HCT116 (cell line): ENCODE results near the gene IGFBP2. TPM values are rescaled to one million over a fixed set of nuclear protein-coding genes. Genes with fewer than 3 reads are reported as not detected.

Source experiments
- ATAC-seq: fragments of 200-7000 bp; cut with Tn5 transposase; 2 replicates; pipeline ENCODE4 v1.9.1; 2020; ENCODE audit warnings: mild to moderate bottlenecking, moderate library complexity
- BruUV-seq: library from RNA; stranded (reverse); fragments of 400-500 nt; replicated peaks from 2 replicates; lab custom pipeline; 2021; lab: Mats Ljungman, UMichigan
- CTCF ChIA-PET: fragments of 300-600 bp; sonication (Branson Sonifier 250); formaldehyde crosslinking; loops from one replicate; lab custom pipeline; 2021; ENCODE audit warnings: antibody characterized with exemption; lab: Charles Lee
- POLR2A ChIA-PET: fragments of 300-600, 350-600 bp; sonication (Branson Sonifier 250); formaldehyde crosslinking; loops from one replicate; lab custom pipeline; 2021; ENCODE audit warnings: antibody characterized with exemption; lab: Charles Lee
- RAD21 ChIA-PET, 2 experiments: fragments of 300-600 bp; sonication (Branson Sonifier 250); formaldehyde crosslinking; loops; one replicate each; lab custom pipeline; 2023; ENCODE audit warnings: low total read pairs in 2 of 2; ENCODE audit not compliant: uncharacterized antibody in 2 of 2, unreplicated experiment in 2 of 2, low non-redundant PET in 1 of 2; lab: Charles Lee
- DNase-seq: peaks from one replicate; pipeline ENCODE4 v3.0.0-alpha.2; 2010; ENCODE audit warnings: low read depth, low spot score
- H2AFZ ChIP-seq: fragments of 200-600 bp; shearing (Covaris generic), sonication (generic); 2 replicates; pipeline ENCODE4 v1.6.1; 2017; ENCODE audit warnings: low read depth, mixed run types, mixed read lengths, antibody characterized with exemption, low read length; ENCODE audit not compliant: poor library complexity, severe bottlenecking
- H3K27ac ChIP-seq: 2 replicates; pipeline ENCODE4 v1.5.1; 2012; ENCODE audit warnings: low read depth, low read length
- H3K27me3 ChIP-seq: fragments of 200-600 bp; sonication (generic); 2 replicates; pipeline ENCODE4 v1.6.1; 2016; ENCODE audit warnings: mixed run types, low read length, mixed read lengths; ENCODE audit not compliant: insufficient read depth
- H3K36me3 ChIP-seq, 2 experiments: fragments of 200-500 bp in 1 of 2; fragments of 200-600 bp in 1 of 2; sonication (Bioruptor generic) in 1 of 2; sonication (generic) in 1 of 2; 2 replicates each; pipeline versions ENCODE4 v1.5.1 to v1.6.1; 2014 to 2016; ENCODE audit warnings: low read length in 2 of 2, inconsistent platforms in 1 of 2, mixed read lengths in 1 of 2, mixed run types in 1 of 2; ENCODE audit not compliant: insufficient read depth in 2 of 2, control insufficient read depth in 1 of 2
- H3K4me1 ChIP-seq, 2 experiments: fragments of 200-600 bp in 1 of 2; sonication (generic) in 1 of 2; 2 replicates each; pipeline versions ENCODE4 v1.5.1 to v1.6.1; 2012 to 2017; ENCODE audit warnings: low read length in 2 of 2, inconsistent platforms in 1 of 2, mild to moderate bottlenecking in 1 of 2, mixed read lengths in 1 of 2, mixed run types in 1 of 2, moderate library complexity in 1 of 2; ENCODE audit not compliant: insufficient read depth in 2 of 2, control insufficient read depth in 1 of 2
- H3K4me2 ChIP-seq: fragments of 200-600 bp; sonication (generic); 2 replicates; pipeline ENCODE4 v1.6.1; 2017; ENCODE audit warnings: mixed run types, low read length, mixed read lengths
- H3K4me3 ChIP-seq, 2 experiments: fragments of 200-600 bp in 1 of 2; sonication (generic) in 1 of 2; replicated peaks in 1 of 2; 2 replicates each; pipeline ENCODE4 v1.5.1; 2011 to 2016; ENCODE audit warnings: low read length in 2 of 2, control low read depth in 1 of 2, low read depth in 1 of 2, mild to moderate bottlenecking in 1 of 2, mixed read lengths in 1 of 2, mixed run types in 1 of 2
- H3K79me2 ChIP-seq: fragments of 200-600 bp; sonication (generic); 2 replicates; pipeline ENCODE4 v1.6.1; 2017; ENCODE audit warnings: mild to moderate bottlenecking, mixed run types, low read length, moderate library complexity, mixed read lengths; ENCODE audit not compliant: insufficient read depth
- H3K9ac ChIP-seq: fragments of 200-600 bp; sonication (generic); 2 replicates; pipeline ENCODE4 v1.6.1; 2016; ENCODE audit warnings: low read length, mixed read lengths
- H3K9me2 ChIP-seq: fragments of 200-600 bp; sonication (generic), shearing (Covaris generic); 2 replicates; pipeline ENCODE4 v1.6.1; 2017; ENCODE audit warnings: mixed run types, mild to moderate bottlenecking, moderate library complexity; ENCODE audit not compliant: insufficient read depth
- H3K9me3 ChIP-seq, 2 experiments: fragments of 200-500 bp in 1 of 2; fragments of 200-600 bp in 1 of 2; sonication (Bioruptor generic) in 1 of 2; sonication (generic) in 1 of 2; 2 replicates each; pipeline ENCODE4 v1.6.1; 2014 to 2017; ENCODE audit warnings: low read length in 2 of 2, mixed read lengths in 2 of 2, inconsistent platforms in 1 of 2, low read depth in 1 of 2, mild to moderate bottlenecking in 1 of 2, mixed run types in 1 of 2, moderate library complexity in 1 of 2; ENCODE audit not compliant: control insufficient read depth in 1 of 2, insufficient read depth in 1 of 2
- H4K20me1 ChIP-seq: fragments of 200-600 bp; sonication (generic), shearing (Covaris generic); 2 replicates; pipeline ENCODE4 v1.6.1; 2017; ENCODE audit warnings: mixed run types, mild to moderate bottlenecking, moderate library complexity; ENCODE audit not compliant: insufficient read depth
- ATF3 ChIP-seq: IDR thresholded peaks from 2 replicates; pipeline ENCODE4 v1.6.1; 2012
- CEBPB ChIP-seq: IDR thresholded peaks from 2 replicates; pipeline ENCODE4 v1.6.1; 2012; ENCODE audit warnings: low read depth
- CTCF ChIP-seq, 3 experiments: fragments of 200-600 bp in 1 of 3; sonication (generic) in 1 of 3; IDR thresholded peaks in 2 of 3; conservative IDR thresholded peaks in 1 of 3; 2 replicates each; pipeline ENCODE4 v1.5.1; 2012 to 2017; ENCODE audit warnings: low read depth in 2 of 3, low read length in 2 of 3, antibody characterized with exemption in 1 of 3, borderline replicate concordance in 1 of 3, control low read depth in 1 of 3, mild to moderate bottlenecking in 1 of 3, mixed read lengths in 1 of 3, mixed run types in 1 of 3, moderate library complexity in 1 of 3; ENCODE audit not compliant: insufficient read depth in 1 of 3
- EZH2 ChIP-seq: fragments of 200-600 bp; sonication (generic); IDR thresholded peaks from 2 replicates; pipeline ENCODE4 v1.6.1; 2017; ENCODE audit warnings: antibody characterized with exemption, mixed run types
- EZH2phosphoT487 ChIP-seq: fragments of 200-600 bp; IDR thresholded peaks from 2 replicates; pipeline ENCODE4 v1.6.1; 2018; ENCODE audit warnings: antibody characterized with exemption, borderline replicate concordance
- FOSL1 ChIP-seq: IDR thresholded peaks from 2 replicates; pipeline ENCODE4 v1.6.1; 2012; ENCODE audit warnings: low read depth
- MAX ChIP-seq: IDR thresholded peaks from 2 replicates; pipeline ENCODE4 v1.6.1; 2012
- POLR2A ChIP-seq: IDR thresholded peaks from 2 replicates; pipeline ENCODE4 v1.7.0; 2011; ENCODE audit warnings: borderline replicate concordance; ENCODE audit not compliant: insufficient read depth, insufficient read length; ENCODE audit errors: extremely low read depth
- POLR2AphosphoS5 ChIP-seq: IDR thresholded peaks from 2 replicates; pipeline ENCODE4 v1.6.1; 2011; ENCODE audit warnings: mild to moderate bottlenecking, low read depth, low read length, moderate library complexity
- RAD21 ChIP-seq: IDR thresholded peaks from 2 replicates; pipeline ENCODE4 v1.6.1; 2012; ENCODE audit warnings: low read depth, mild to moderate bottlenecking
- REST ChIP-seq: IDR thresholded peaks from 2 replicates; pipeline ENCODE4 v1.6.1; 2012; ENCODE audit warnings: low read depth
- SIN3A ChIP-seq: IDR thresholded peaks from 2 replicates; pipeline ENCODE4 v1.6.1; 2012; ENCODE audit warnings: low read depth
- SRF ChIP-seq: IDR thresholded peaks from 2 replicates; pipeline ENCODE4 v1.6.1; 2012; ENCODE audit warnings: low read depth
- TCF7L2 ChIP-seq: IDR thresholded peaks from 2 replicates; pipeline ENCODE4 v1.7.0; 2011; ENCODE audit warnings: borderline replicate concordance, inconsistent platforms; ENCODE audit not compliant: insufficient read depth, insufficient read length; ENCODE audit errors: extremely low read depth
- YY1 ChIP-seq: IDR thresholded peaks from 2 replicates; pipeline ENCODE4 v1.6.1; 2011; ENCODE audit warnings: low read length, low read depth, moderate library complexity, mild to moderate bottlenecking; ENCODE audit not compliant: insufficient replicate concordance; ENCODE audit errors: extremely low read depth
- ZFX ChIP-seq: fragments of 450-650 bp; IDR thresholded peaks from 2 replicates; pipeline ENCODE4 v1.6.1; 2017
- intact Hi-C: fragments of 100-400 bp; cut with micrococcal nuclease; formaldehyde crosslinking; loops from 2 replicates; pipeline ENCODE4 v1.10.0; 2022
- total RNA-seq: library from RNA; stranded (reverse); gene quantifications from one replicate; pipeline ENCODE4 v1.2.1, GENCODE V29; 2021; ENCODE audit not compliant: unreplicated experiment

The IGFBP2 gene
- total RNA-seq, 1 experiment from 2014 or later: 143 TPM

GRCh38 chr2:216681683-216682082 lies 48.5 kb downstream of the IGFBP2 start:
- H3K4me2 ChIP-seq: peak overlapping the region; percentile 56
- no peaks in the 10 kb centered on the region for H3K36me3 ChIP-seq
- peaks cover 10 to 12% of the 10 kb centered on the region in 2 experiments for H3K4me1 ChIP-seq
- H2AFZ ChIP-seq: peak overlapping the region; percentile 58
- ChIA-PET CTCF (interaction anchor here (1.0 to 2.6 kb wide), 9 partner anchors 11 to 1034 kb away, joined by 3 to 18 read pairs (median 4); partner anchors contain the start of gene IGFBP5), RAD21 (interaction anchor here (0.7 to 2.2 kb wide), 2 partner anchors 829 to 1059 kb away, joined by 3 to 5 read pairs; no protein-coding TSS in a partner anchor), POLR2A (no interaction called here)
- H3K27ac ChIP-seq: no peak overlapping the region
- DNase-seq: no peak
- H3K9ac ChIP-seq: no peak overlapping the region
- no peaks in the 10 kb centered on the region for H3K9me3 ChIP-seq
- no peaks in the 10 kb centered on the region for H4K20me1 ChIP-seq
- no peak for TF ChIP-seq ZFX
- no peak for TF ChIP-seq MAX
- TF ChIP-seq EZH2phosphoT487: no peak
- TF ChIP-seq POLR2AphosphoS5: no peak
- TF ChIP-seq RAD21: no peak
- TF ChIP-seq FOSL1: no peak
- TF ChIP-seq YY1: no peak
- TF ChIP-seq TCF7L2: no peak
- TF ChIP-seq REST: no peak
- no peak for TF ChIP-seq SRF
- no peak for TF ChIP-seq CTCF (IDR thresholded peaks at IDR 0.05 in 2 of 3, conservative IDR thresholded peaks at IDR 0.05 in 1 of 3; ENCODE audit: borderline replicate concordance in 1 of 3, insufficient read depth in 1 of 3, low read depth in 2 of 3, low read length in 2 of 3)
- TF ChIP-seq ATF3: no peak
- TF ChIP-seq EZH2: no peak
- no peak for TF ChIP-seq CEBPB
- TF ChIP-seq POLR2A: no peak
- TF ChIP-seq SIN3A: no peak
- intact Hi-C loops: loop anchor here (1.0 to 10.0 kb wide), 6 partner anchors 267 to 1075 kb away; partner anchors contain the start of gene SMARCAL1
- H3K9me2 ChIP-seq: no peaks in the 10 kb centered on the region
- H3K27me3 ChIP-seq: no peaks in the 10 kb centered on the region
- BruUV-seq: no TSS peak
- no peak for ATAC-seq
- no peaks in the 10 kb centered on the region for H3K79me2 ChIP-seq
- no peak overlapping the region for H3K4me3 ChIP-seq
